ENCODE results near the gene CLPSL1. TPM values are rescaled to one million over a fixed set of nuclear protein-coding genes. Genes with fewer than 3 reads are reported as not detected.

The CLPSL1 gene
- total and polyA plus RNA-seq, 2 of the 4 experiments (the other 2 are of a cell fraction) = not detected

DNA sequence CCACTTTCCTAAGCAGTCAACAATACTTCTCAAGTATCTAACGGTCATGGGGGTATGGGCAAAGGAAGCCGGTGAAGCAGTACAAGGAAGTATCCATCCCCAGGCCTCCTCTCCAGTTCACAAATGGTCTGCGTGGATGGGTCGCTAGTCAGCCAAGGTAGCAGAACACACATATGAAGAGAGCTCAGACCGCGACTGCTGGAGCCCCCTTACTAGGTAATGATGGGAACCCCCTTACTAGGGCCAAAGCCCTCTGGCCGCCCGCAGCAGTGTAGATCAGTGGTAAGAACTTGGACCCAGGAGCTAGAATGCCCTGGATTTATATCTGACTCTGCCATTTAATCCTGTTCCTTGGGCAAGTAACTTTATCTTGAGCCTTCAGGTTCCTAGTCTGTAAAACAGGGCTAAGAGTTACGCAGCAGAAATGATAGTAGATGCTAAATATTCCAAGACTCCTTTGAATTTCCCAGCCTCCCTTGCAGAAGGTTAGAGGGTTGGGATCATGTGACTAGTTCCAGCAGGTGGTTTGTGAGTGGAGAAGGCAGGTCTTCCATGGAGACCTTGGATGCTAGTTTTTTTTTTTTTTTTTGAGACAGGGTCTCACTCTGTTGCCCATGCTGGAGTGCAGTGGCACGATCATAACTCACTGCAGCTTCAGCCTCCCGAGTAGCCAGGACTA is 6.6 kb upstream of the CLPSL1 start:
- Histone ChIP-seq H2AK9ac (replicated peaks; ENCODE audit: low read depth, low read length, poor library complexity) (no peak overlapping the region), H2BK20ac (ENCODE audit: low read depth, low read length) (no peak overlapping the region), H3K79me1 (ENCODE audit: low read depth in 1 of 2, low read length in 2 of 2) (no peaks in the 10 kb centered on the region), H4K8ac (ENCODE audit: low read depth in 2 of 2, low read length in 2 of 2) (no peak overlapping the region), H3K9me3 (ENCODE audit: control insufficient read depth, insufficient read depth, low read length) (no peaks in the 10 kb centered on the region), H3K18ac (ENCODE audit: low read depth, low read length) (no peak overlapping the region), H4K5ac (ENCODE audit: low read depth, low read length) (no peak overlapping the region), H3K9me1 (ENCODE audit: insufficient read depth, low read length) (no peaks in the 10 kb centered on the region; the same call in 1 of the 2 replicates), H2AFZ (replicated peaks; ENCODE audit: low read length, poor library complexity) (no peak overlapping the region), H3K4me1 (ENCODE audit: control insufficient read depth, insufficient read depth, low read length) (no peaks in the 10 kb centered on the region), H3K9ac (ENCODE audit: low read depth, low read length) (no peak overlapping the region), H4K91ac (ENCODE audit: insufficient read depth, low read depth, low read length) (no peak overlapping the region), H2BK15ac (ENCODE audit: low read depth, low read length) (no peak overlapping the region), H3K36me3 (ENCODE audit: control insufficient read depth, insufficient read depth, low read length) (no peaks in the 10 kb centered on the region), H3K14ac (replicated peaks; ENCODE audit: low read depth, low read length) (no peak overlapping the region), H3K56ac (ENCODE audit: extremely low read depth, insufficient read depth, low read length) (no peak overlapping the region), H2BK120ac (ENCODE audit: low read depth, low read length) (no peak overlapping the region), H3K4me3 (ENCODE audit: insufficient read depth, low read depth, low read length) (no peak overlapping the region), H2BK5ac (ENCODE audit: low read depth, low read length, poor library complexity, severe bottlenecking) (no peak overlapping the region), H3K4ac (ENCODE audit: low read depth, low read length) (no peak overlapping the region), H3K4me2 (ENCODE audit: low read depth, low read length) (no peak overlapping the region), H4K20me1 (ENCODE audit: insufficient read depth, low read length) (no peaks in the 10 kb centered on the region; the same call in 1 of the 2 replicates), H3K27me3 (ENCODE audit: control insufficient read depth, insufficient read depth, low read length) (peaks cover 53% of the 10 kb centered on the region), H3K23ac (ENCODE audit: low read depth, low read length) (no peak overlapping the region), H2AK5ac (ENCODE audit: low read depth, low read length) (no peak overlapping the region), H3K27ac (ENCODE audit: insufficient read depth, low read length) (no peak overlapping the region)
- intact Hi-C loops (cut with micrococcal nuclease) (no loop called here), in situ Hi-C loops (cut with MboI; ENCODE audit: low sequenced_read_pairs) (no loop called here), dilution Hi-C loops (cut with HindIII; ENCODE audit: low sequenced_read_pairs, unreplicated experiment) (no loop called here)
- ChIA-PET CTCF (no interaction called here), POLR2A (ENCODE audit: unreplicated experiment) (no interaction called here)
- ATAC-seq (ENCODE audit: low read depth) = no peak
- TF ChIP-seq MAFK (IDR thresholded peaks at IDR 0.05; ENCODE audit: low read depth, low read length) (no peak), RFX5 (IDR thresholded peaks at IDR 0.05; ENCODE audit: low read depth, low read length) (no peak), BHLHE40 (IDR thresholded peaks at IDR 0.05; ENCODE audit: low read depth, low read length) (no peak), MAZ (IDR thresholded peaks at IDR 0.05; ENCODE audit: borderline replicate concordance, low read depth, low read length) (no peak), RCOR1 (IDR thresholded peaks at IDR 0.05; ENCODE audit: insufficient replicate concordance, low read length) (no peak), POLR2A (IDR thresholded peaks at IDR 0.05; ENCODE audit: low read depth, low read length) (no peak), RAD21 (IDR thresholded peaks at IDR 0.05; ENCODE audit: low read length) (no peak)
- DNase-seq = no peak
- BruUV-seq (replicated peaks) = no TSS peak
- 73% methylated on average over 3 of the region's 11 CpGs; no CpG with 5 or more reads in 1 of the 2 experiments for WGBS, 2 experiments (ENCODE audit: extremely low coverage in 2 of 2, insufficient read length in 1 of 2)
